ENCODE data around the gene PEX11B.

Gene PEX11B

GRCh38 chr1:145918144-145918991 lies at the start of gene PEX11B:
TSS of gene PEX11B (minus strand) at chr1:145918717. CDS start at chr1:145918688, 29 bp downstream.
- peaks cover 4% of the 10 kb centered on the region; the same call in 1 of the 2 replicates for H3K36me3 ChIP-seq (ENCODE audit: insufficient read depth, low read length)
- no peaks in the 10 kb centered on the region for H3K9me3 ChIP-seq (ENCODE audit: control insufficient read depth, insufficient read depth, low read length)
- peak within 1 kb of the TSS; percentile 67 for H3K9ac ChIP-seq (ENCODE audit: low read depth, low read length)
- no peaks in the 10 kb centered on the region; the same call in 1 of the 2 replicates for H3K4me1 ChIP-seq (ENCODE audit: insufficient read depth, low read length)

- H3K4me1 ChIP-seq (ENCODE audit: insufficient read depth, low read length), result 0 out of 2 replicates have a peak, but pooled peaks cover 3% of the 10 kb centered on the region
- no peak overlapping the region for H3K9ac ChIP-seq (ENCODE audit: low read depth, low read length)
- H3K36me3 ChIP-seq (ENCODE audit: insufficient read depth, low read length), result no peaks in the 10 kb centered on the region
- no peaks in the 10 kb centered on the region for H3K9me3 ChIP-seq (ENCODE audit: control insufficient read depth, insufficient read depth, low read length)
These were observed 48.8 kb upstream of the PEX11B start for GRCh38 chr1:145967288-145967687.

GRCh38 chr1:145965119-145965744 lies 46.7 kb upstream of the PEX11B start:
- no peaks in the 10 kb centered on the region for H3K36me3 ChIP-seq (ENCODE audit: insufficient read depth, low read length)
- peak overlapping the region; percentile 68; the same call in 1 of the 2 replicates for H3K9ac ChIP-seq (ENCODE audit: low read depth, low read length)
- 0 out of 2 replicates have a peak, but pooled peaks cover 3% of the 10 kb centered on the region for H3K4me1 ChIP-seq (ENCODE audit: insufficient read depth, low read length)
- H3K9me3 ChIP-seq (ENCODE audit: control insufficient read depth, insufficient read depth, low read length), result no peaks in the 10 kb centered on the region

GRCh38 chr1:145964328-145965118 lies 46.0 kb upstream of the PEX11B start, which contains the start of the genes ANKRD34A and POLR3GL:
TSS of gene ANKRD34A (minus strand) at chr1:145964575. CDS start at chr1:145961759, 2,816 bp downstream.
TSS of gene POLR3GL (plus strand) at chr1:145964690. CDS start at chr1:145974866, 10,176 bp downstream.
- Histone ChIP-seq H3K9ac (ENCODE audit: low read depth, low read length) (peak within 1 kb of the TSS; percentile 68; the same call in 1 of the 2 replicates), H3K4me1 (ENCODE audit: insufficient read depth, low read length) (peaks cover 6% of the 10 kb centered on the region; the same call in 1 of the 2 replicates), H3K36me3 (ENCODE audit: insufficient read depth, low read length) (no peaks in the 10 kb centered on the region), H3K9me3 (ENCODE audit: control insufficient read depth, insufficient read depth, low read length) (no peaks in the 10 kb centered on the region)

- H3K9ac ChIP-seq (ENCODE audit: low read depth, low read length), result peak overlapping the region; percentile 68; the same call in 1 of the 2 replicates
- peaks cover 6% of the 10 kb centered on the region for H3K4me1 ChIP-seq (ENCODE audit: insufficient read depth, low read length)
- no peaks in the 10 kb centered on the region for H3K36me3 ChIP-seq (ENCODE audit: insufficient read depth, low read length)
- no peaks in the 10 kb centered on the region for H3K9me3 ChIP-seq (ENCODE audit: control insufficient read depth, insufficient read depth, low read length)
These were observed 44.9 kb upstream of the PEX11B start for GRCh38 chr1:145963265-145964019.

GRCh38 chr1:145962157-145963102 lies 43.9 kb upstream of the PEX11B start:
- peaks cover 10% of the 10 kb centered on the region for H3K4me1 ChIP-seq (ENCODE audit: insufficient read depth, low read length)
- no peaks in the 10 kb centered on the region for H3K36me3 ChIP-seq (ENCODE audit: insufficient read depth, low read length)
- H3K9ac ChIP-seq (ENCODE audit: low read depth, low read length), result peak overlapping the region; percentile 86; the same call in 1 of the 2 replicates
- H3K9me3 ChIP-seq (ENCODE audit: control insufficient read depth, insufficient read depth, low read length), result no peaks in the 10 kb centered on the region

- no peaks in the 10 kb centered on the region for H3K9me3 ChIP-seq (ENCODE audit: control insufficient read depth, insufficient read depth, low read length)
- H3K36me3 ChIP-seq (ENCODE audit: insufficient read depth, low read length), result no peaks in the 10 kb centered on the region
- H3K4me1 ChIP-seq (ENCODE audit: insufficient read depth, low read length), result peaks cover 10% of the 10 kb centered on the region
- H3K9ac ChIP-seq (ENCODE audit: low read depth, low read length), result peak overlapping the region; percentile 86; the same call in 1 of the 2 replicates
These were observed 43.1 kb upstream of the PEX11B start for GRCh38 chr1:145961425-145962156.

GRCh38 chr1:145961109-145961424 lies 42.5 kb upstream of the PEX11B start:
- Histone ChIP-seq H3K36me3 (ENCODE audit: insufficient read depth, low read length) (no peaks in the 10 kb centered on the region), H3K9ac (ENCODE audit: low read depth, low read length) (peak overlapping the region; percentile 86), H3K4me1 (ENCODE audit: insufficient read depth, low read length) (peaks cover 10% of the 10 kb centered on the region)

GRCh38 chr1:145960468-145961108 lies 42.1 kb upstream of the PEX11B start:
- Histone ChIP-seq H3K9me3 (ENCODE audit: control insufficient read depth, insufficient read depth, low read length) (no peaks in the 10 kb centered on the region), H3K36me3 (ENCODE audit: insufficient read depth, low read length) (no peaks in the 10 kb centered on the region), H3K9ac (ENCODE audit: low read depth, low read length) (peak overlapping the region; percentile 86), H3K4me1 (ENCODE audit: insufficient read depth, low read length) (peaks cover 10% of the 10 kb centered on the region)

More at GRCh38 chr1:145961109-145961424, 42.5 kb upstream of the PEX11B start:
- no peaks in the 10 kb centered on the region for H3K9me3 ChIP-seq (ENCODE audit: control insufficient read depth, insufficient read depth, low read length)

- H3K4me1 ChIP-seq (ENCODE audit: insufficient read depth, low read length), result peaks cover 10% of the 10 kb centered on the region
- peak overlapping the region; percentile 86 for H3K9ac ChIP-seq (ENCODE audit: low read depth, low read length)
- H3K9me3 ChIP-seq (ENCODE audit: control insufficient read depth, insufficient read depth, low read length), result no peaks in the 10 kb centered on the region
- H3K36me3 ChIP-seq (ENCODE audit: insufficient read depth, low read length), result no peaks in the 10 kb centered on the region
These were observed 41.5 kb upstream of the PEX11B start for GRCh38 chr1:145959957-145960467.

GRCh38 chr1:145959333-145959732 lies 40.8 kb upstream of the PEX11B start:
- H3K36me3 ChIP-seq (ENCODE audit: insufficient read depth, low read length), result no peaks in the 10 kb centered on the region
- H3K9ac ChIP-seq (ENCODE audit: low read depth, low read length), result no peak overlapping the region
- H3K4me1 ChIP-seq (ENCODE audit: insufficient read depth, low read length), result peaks cover 10% of the 10 kb centered on the region
- no peaks in the 10 kb centered on the region for H3K9me3 ChIP-seq (ENCODE audit: control insufficient read depth, insufficient read depth, low read length)

GRCh38 chr1:145958734-145959133 lies 40.2 kb upstream of the PEX11B start:
- no peaks in the 10 kb centered on the region for H3K9me3 ChIP-seq (ENCODE audit: control insufficient read depth, insufficient read depth, low read length)
- no peak overlapping the region for H3K9ac ChIP-seq (ENCODE audit: low read depth, low read length)
- H3K4me1 ChIP-seq (ENCODE audit: insufficient read depth, low read length), result peaks cover 10% of the 10 kb centered on the region
- no peaks in the 10 kb centered on the region for H3K36me3 ChIP-seq (ENCODE audit: insufficient read depth, low read length)

Measured in ES-I3 (cell line).